ENCODE measurements around the gene ADGRL1. TPM values are rescaled to one million over a fixed set of nuclear protein-coding genes. Genes with fewer than 3 reads are reported as not detected.

Gene ADGRL1
- total and polyA plus RNA-seq, 4 experiments from 2014 or later = 0.55 to 22.0 (median 10.3) TPM

GRCh38 chr19:14158276-14159023 lies 47.5 kb downstream of the ADGRL1 start:
- POLR2A ChIA-PET (ENCODE audit: partially characterized antibody) = interaction anchor here (2.5 to 3.0 kb wide), 2 partner anchors 9 to 10 kb away, joined by 12 to 13 read pairs; no protein-coding TSS in a partner anchor
- no peaks in the 10 kb centered on the region for H3K27me3 ChIP-seq (ENCODE audit: insufficient read depth, low read length)
- no peak overlapping the region for H3K27ac Mint-ChIP-seq
- no peak for DNase-seq
- CTCF ChIA-PET (ENCODE audit: partially characterized antibody) = interaction anchor here (0.8 to 1.2 kb wide), 2 partner anchors 22 to 190 kb away, joined by 3 read pairs; partner anchors contain the start of gene ASF1B
- H3K27ac ChIP-seq (ENCODE audit: low read depth, low read length) = no peak overlapping the region
- intact Hi-C loops (cut with micrococcal nuclease) = no loop called here
- no peaks in the 10 kb centered on the region for H3K9me3 Mint-ChIP-seq
- peaks cover 0 to 4% (median under 1%) of the 10 kb centered on the region in 4 donors for H3K4me1 Mint-ChIP-seq
- peaks cover 4% of the 10 kb centered on the region for H3K36me3 ChIP-seq (ENCODE audit: insufficient read depth, low read length)
- H3K4me3 Mint-ChIP-seq = no peak overlapping the region
- peaks cover 0 to 17% of the 10 kb centered on the region in 2 donors for H3K36me3 Mint-ChIP-seq
- no peaks in the 10 kb centered on the region for H3K4me1 ChIP-seq (ENCODE audit: insufficient read depth, low read length)
- H3K27me3 Mint-ChIP-seq = no peaks in the 10 kb centered on the region
- H3K9me3 ChIP-seq (ENCODE audit: control insufficient read depth in 1 of 2, low read length in 2 of 2) = no peaks in the 10 kb centered on the region
- no peak overlapping the region for H3K4me3 ChIP-seq (ENCODE audit: low read length in 2 of 2)

- peak overlapping the region in 2 of 7 donors; percentile 73 to 84 for H3K27ac Mint-ChIP-seq
- H3K27ac ChIP-seq (ENCODE audit: low read depth, low read length) = no peak overlapping the region
- H3K4me3 Mint-ChIP-seq = no peak overlapping the region
- CTCF ChIA-PET (ENCODE audit: partially characterized antibody) = interaction anchor here (1.6 kb wide), 1 partner anchor 9 kb away, joined by 4 read pairs; no protein-coding TSS in a partner anchor
- POLR2A ChIA-PET (ENCODE audit: partially characterized antibody) = interaction anchor here (0.9 to 3.0 kb wide), 4 partner anchors 8 to 39 kb away, joined by 3 to 13 read pairs (median 8); partner anchors contain the start of genes ASF1B and PRKACA
- peaks cover 0 to 5% (median 3%) of the 10 kb centered on the region in 4 donors for H3K4me1 Mint-ChIP-seq
- H3K27me3 ChIP-seq (ENCODE audit: insufficient read depth, low read length) = no peaks in the 10 kb centered on the region
- H3K9me3 Mint-ChIP-seq = no peaks in the 10 kb centered on the region
- H3K36me3 ChIP-seq (ENCODE audit: insufficient read depth, low read length) = peaks cover 10% of the 10 kb centered on the region
- DNase-seq = no peak
- H3K4me3 ChIP-seq (ENCODE audit: low read length in 2 of 2) = no peak overlapping the region
- H3K9me3 ChIP-seq (ENCODE audit: control insufficient read depth in 1 of 2, low read length in 2 of 2) = no peaks in the 10 kb centered on the region
- H3K4me1 ChIP-seq (ENCODE audit: insufficient read depth, low read length) = no peaks in the 10 kb centered on the region
- intact Hi-C loops (cut with micrococcal nuclease) = no loop called here
- peaks cover 4 to 21% of the 10 kb centered on the region in 2 donors for H3K36me3 Mint-ChIP-seq
- H3K27me3 Mint-ChIP-seq = no peaks in the 10 kb centered on the region
Measured at GRCh38 chr19:14156971-14157717, 48.8 kb downstream of the ADGRL1 start.

- Histone ChIP-seq H3K9me3 (ENCODE audit: control insufficient read depth in 1 of 2, low read length in 2 of 2) (no peaks in the 10 kb centered on the region), H3K27ac (ENCODE audit: low read depth, low read length) (no peak overlapping the region), H3K36me3 (ENCODE audit: insufficient read depth, low read length) (peaks cover 14% of the 10 kb centered on the region), H3K4me1 (ENCODE audit: insufficient read depth, low read length) (no peaks in the 10 kb centered on the region), H3K4me3 (ENCODE audit: low read length in 2 of 2) (no peak overlapping the region), H3K27me3 (ENCODE audit: insufficient read depth, low read length) (no peaks in the 10 kb centered on the region)
- Mint-ChIP-seq H3K4me3 (no peak overlapping the region), H3K27ac (no peak overlapping the region), H3K9me3 (no peaks in the 10 kb centered on the region), H3K4me1 (peaks cover 0 to 9% (median 3%) of the 10 kb centered on the region in 4 donors), H3K27me3 (no peaks in the 10 kb centered on the region), H3K36me3 (peaks cover 4 to 21% of the 10 kb centered on the region in 2 donors)
- intact Hi-C loops (cut with micrococcal nuclease) = no loop called here
- CTCF ChIA-PET (ENCODE audit: partially characterized antibody) = interaction anchor here (0.6 to 1.6 kb wide), 3 partner anchors 8 to 19 kb away, joined by 3 to 4 read pairs (median 3); partner anchors contain the start of gene ASF1B
- POLR2A ChIA-PET (ENCODE audit: partially characterized antibody) = interaction anchor here (1.7 to 3.0 kb wide), 2 partner anchors 11 to 19 kb away, joined by 3 to 12 read pairs; partner anchors contain the start of gene ASF1B
- DNase-seq = no peak
Measured at GRCh38 chr19:14156122-14156521, 49.8 kb downstream of the ADGRL1 start.

- peaks cover 4% of the 10 kb centered on the region for H3K4me1 ChIP-seq (ENCODE audit: insufficient read depth, low read length)
- H3K4me3 Mint-ChIP-seq = no peak overlapping the region
- no peaks in the 10 kb centered on the region for H3K9me3 Mint-ChIP-seq
- peaks cover 4 to 21% of the 10 kb centered on the region in 2 donors for H3K36me3 Mint-ChIP-seq
- no peak for DNase-seq
- H3K27ac ChIP-seq (ENCODE audit: low read depth, low read length) = no peak overlapping the region
- H3K27ac Mint-ChIP-seq = peak overlapping the region in 1 of 7 donors; percentile 48
- no peaks in the 10 kb centered on the region for H3K9me3 ChIP-seq (ENCODE audit: control insufficient read depth in 1 of 2, low read length in 2 of 2)
- H3K36me3 ChIP-seq (ENCODE audit: insufficient read depth, low read length) = peaks cover 14% of the 10 kb centered on the region
- POLR2A ChIA-PET (ENCODE audit: partially characterized antibody) = interaction anchor here (3.0 kb wide), 1 partner anchor 12 kb away, joined by 12 read pairs; no protein-coding TSS in a partner anchor
- H3K4me3 ChIP-seq (ENCODE audit: low read length in 2 of 2) = no peak overlapping the region
- CTCF ChIA-PET (ENCODE audit: partially characterized antibody) = interaction anchor here (1.0 kb wide), 1 partner anchor 12 kb away, joined by 3 read pairs; no protein-coding TSS in a partner anchor
- peaks cover 0 to 12% (median 3%) of the 10 kb centered on the region in 4 donors for H3K4me1 Mint-ChIP-seq
- no peaks in the 10 kb centered on the region for H3K27me3 ChIP-seq (ENCODE audit: insufficient read depth, low read length)
- H3K27me3 Mint-ChIP-seq = no peaks in the 10 kb centered on the region
- intact Hi-C loops (cut with micrococcal nuclease) = no loop called here
Measured at GRCh38 chr19:14155371-14155770, 50.6 kb downstream of the ADGRL1 start.

- peaks cover 4 to 17% of the 10 kb centered on the region in 2 donors for H3K36me3 Mint-ChIP-seq
- Histone ChIP-seq H3K27me3 (ENCODE audit: insufficient read depth, low read length) (no peaks in the 10 kb centered on the region), H3K9me3 (ENCODE audit: control insufficient read depth in 1 of 2, low read length in 2 of 2) (no peaks in the 10 kb centered on the region), H3K4me1 (ENCODE audit: insufficient read depth, low read length) (peaks cover 30% of the 10 kb centered on the region), H3K36me3 (ENCODE audit: insufficient read depth, low read length) (peaks cover 14% of the 10 kb centered on the region), H3K4me3 (ENCODE audit: low read length in 2 of 2) (no peak overlapping the region), H3K27ac (ENCODE audit: low read depth, low read length) (no peak overlapping the region)
- H3K4me1 Mint-ChIP-seq = peaks cover 13 to 35% (median 22%) of the 10 kb centered on the region in 4 donors
- DNase-seq = no peak
- intact Hi-C loops (cut with micrococcal nuclease) = no loop called here
- no peaks in the 10 kb centered on the region for H3K27me3 Mint-ChIP-seq
- H3K27ac Mint-ChIP-seq = peak overlapping the region in 5 of 7 donors; percentile 1 to 77 (median 57)
- POLR2A ChIA-PET (ENCODE audit: partially characterized antibody) = interaction anchor here (0.6 kb wide), 1 partner anchor 15 kb away, joined by 5 read pairs; no protein-coding TSS in a partner anchor
- no peak overlapping the region for H3K4me3 Mint-ChIP-seq
- H3K9me3 Mint-ChIP-seq = no peaks in the 10 kb centered on the region
- CTCF ChIA-PET (ENCODE audit: partially characterized antibody) = interaction anchor here (1.6 kb wide), 1 partner anchor 16 kb away, joined by 4 read pairs; the partner anchor contains the start of gene ASF1B
Measured at GRCh38 chr19:14152713-14153112, 53.3 kb downstream of the ADGRL1 start.

GRCh38 chr19:14150770-14151661 lies 55.0 kb downstream of the ADGRL1 start:
- H3K27me3 ChIP-seq (ENCODE audit: insufficient read depth, low read length) = no peaks in the 10 kb centered on the region
- no peak for DNase-seq
- H3K36me3 ChIP-seq (ENCODE audit: insufficient read depth, low read length) = peaks cover 10% of the 10 kb centered on the region
- H3K27ac ChIP-seq (ENCODE audit: low read depth, low read length) = peak overlapping the region; percentile 74
- no peaks in the 10 kb centered on the region for H3K9me3 ChIP-seq (ENCODE audit: control insufficient read depth in 1 of 2, low read length in 2 of 2)
- Mint-ChIP-seq H3K27ac (peak overlapping the region; percentile 37 to 99 (median 97)), H3K9me3 (no peaks in the 10 kb centered on the region), H3K4me3 (peak overlapping the region in 3 of 8 donors; percentile 24 to 82 (median 41)), H3K36me3 (peaks cover 4 to 13% of the 10 kb centered on the region in 2 donors), H3K27me3 (no peaks in the 10 kb centered on the region), H3K4me1 (peaks cover 17 to 39% (median 24%) of the 10 kb centered on the region in 4 donors)
- ChIA-PET POLR2A (ENCODE audit: partially characterized antibody) (interaction anchor here (0.6 to 4.5 kb wide), 5 partner anchors 14 to 1418 kb away, joined by 3 to 48 read pairs (median 8); partner anchors contain the start of genes ADGRE5 and ASF1B), CTCF (ENCODE audit: partially characterized antibody) (interaction anchor here (1.9 to 4.3 kb wide), 2 partner anchors 15 to 17 kb away, joined by 5 to 29 read pairs; partner anchors contain the start of gene ASF1B)
- intact Hi-C loops (cut with micrococcal nuclease) = no loop called here
- peaks cover 31% of the 10 kb centered on the region for H3K4me1 ChIP-seq (ENCODE audit: insufficient read depth, low read length)
- peak overlapping the region in 1 of 2 donors; percentile 52 for H3K4me3 ChIP-seq (ENCODE audit: low read length in 2 of 2)
